PC-3 (cell line): ENCODE results near the gene NDUFS7. TPM values are rescaled to one million over a fixed set of nuclear protein-coding genes. Genes with fewer than 3 reads are reported as not detected.

ENCODE experiments used
- ATAC-seq: fragments of 200-7000 bp; cut with Tn5 transposase; 2 replicates; pipeline ENCODE4 v1.9.1; 2020; ENCODE audit warnings: mild to moderate bottlenecking, moderate library complexity
- BruUV-seq: library from RNA; stranded (reverse); fragments of 400-500 nt; replicated peaks from 2 replicates; lab custom pipeline; 2021; lab: Mats Ljungman, UMichigan
- CTCF ChIA-PET: fragments of 300-600 bp; sonication (Branson Sonifier 250); formaldehyde crosslinking; loops from one replicate; lab custom pipeline; 2022; ENCODE audit warnings: antibody characterized with exemption; lab: Charles Lee
- POLR2A ChIA-PET: fragments of 300-600 bp; sonication (Branson Sonifier 250); formaldehyde crosslinking; loops from one replicate; lab custom pipeline; 2022; ENCODE audit warnings: antibody characterized with exemption; ENCODE audit not compliant: unreplicated experiment; lab: Charles Lee
- DNase-seq: peaks from one replicate; pipeline ENCODE4 v3.0.0-alpha.2; 2015
- H2AFZ ChIP-seq: fragments of 300-600 bp; sonication (generic); 2 replicates; pipeline ENCODE4 v1.6.0; 2016; ENCODE audit warnings: antibody characterized with exemption, low read length
- H3F3A ChIP-seq: fragments of 300-600 bp; sonication (generic); one replicate; pipeline ENCODE4 v1.6.0; 2017; ENCODE audit warnings: antibody characterized with exemption, low read length, control low read depth, mild to moderate bottlenecking; ENCODE audit not compliant: unreplicated experiment
- H3K27ac ChIP-seq: fragments of 300-600 bp; sonication (generic); 2 replicates; pipeline ENCODE4 v1.5.1; 2016; ENCODE audit warnings: mild to moderate bottlenecking, low read length
- H3K27me3 ChIP-seq: fragments of 300-600 bp; sonication (generic); 2 replicates; pipeline ENCODE4 v1.6.1; 2016; ENCODE audit warnings: low read length, mixed read lengths
- H3K36me3 ChIP-seq: fragments of 300-600 bp; sonication (generic); 2 replicates; pipeline ENCODE4 v1.6.1; 2016; ENCODE audit warnings: low read depth, mixed run types, low read length, mixed read lengths
- H3K4me1 ChIP-seq: fragments of 300-600 bp; sonication (generic); 2 replicates; pipeline ENCODE4 v1.5.1; 2016; ENCODE audit warnings: low read length; ENCODE audit not compliant: insufficient read depth
- H3K4me2 ChIP-seq: fragments of 300-600 bp; sonication (generic); 2 replicates; pipeline ENCODE4 v1.6.0; 2016; ENCODE audit warnings: low read length
- H3K4me3 ChIP-seq: fragments of 300-600 bp; sonication (generic); 2 replicates; pipeline ENCODE4 v1.5.1; 2016; ENCODE audit warnings: mild to moderate bottlenecking, low read length, mixed read lengths
- H3K79me2 ChIP-seq: fragments of 300-600 bp; sonication (generic); 2 replicates; pipeline ENCODE4 v1.6.1; 2017; ENCODE audit warnings: low read length, mixed read lengths
- H3K9ac ChIP-seq: fragments of 300-600 bp; sonication (generic); 2 replicates; pipeline ENCODE4 v1.6.0; 2016; ENCODE audit warnings: mild to moderate bottlenecking, low read length
- H3K9me2 ChIP-seq: fragments of 300-600 bp; sonication (generic); replicated peaks from 2 replicates; pipeline ENCODE4 v1.6.1; 2016; ENCODE audit warnings: mixed run types, low read length, mixed read lengths
- H3K9me3 ChIP-seq: fragments of 300-600 bp; sonication (generic); 2 replicates; pipeline ENCODE4 v1.6.1; 2016; ENCODE audit warnings: low read length, mixed read lengths
- H4K20me1 ChIP-seq: fragments of 300-600 bp; sonication (generic); 2 replicates; pipeline ENCODE4 v1.6.1; 2016; ENCODE audit warnings: low read length, mixed read lengths
- EZH2 ChIP-seq: fragments of 300-600 bp; sonication (generic); IDR thresholded peaks from one replicate; pipeline ENCODE4 v1.6.1; 2017; ENCODE audit warnings: antibody characterized with exemption, mild to moderate bottlenecking, low read length; ENCODE audit not compliant: unreplicated experiment
- EZH2phosphoT487 ChIP-seq: fragments of 300-600 bp; sonication (generic); IDR thresholded peaks from 2 replicates; pipeline ENCODE4 v1.6.1; 2018; ENCODE audit warnings: mild to moderate bottlenecking, antibody characterized with exemption, low read length, borderline replicate concordance
- intact Hi-C: fragments of 100-400 bp; cut with micrococcal nuclease; formaldehyde crosslinking; loops from 2 replicates; pipeline ENCODE4 v1.9.0; 2023
- total RNA-seq: library from RNA; depleted of rRNA; stranded (reverse); fragments of >200 nt; gene quantifications from 2 replicates; pipeline ENCODE4 v1.2.3, GENCODE V29; 2014
- TF ChIP-seq, protein P1 (sequence below): fragments of 300-600 bp; sonication (generic); conservative IDR thresholded peaks from 2 replicates; pipeline ENCODE4 v1.5.1; 2017; ENCODE audit warnings: antibody characterized with exemption, low read depth, mild to moderate bottlenecking, low read length

Gene NDUFS7
- total RNA-seq, 1 experiment from 2014 or later = 111 TPM

DNA sequence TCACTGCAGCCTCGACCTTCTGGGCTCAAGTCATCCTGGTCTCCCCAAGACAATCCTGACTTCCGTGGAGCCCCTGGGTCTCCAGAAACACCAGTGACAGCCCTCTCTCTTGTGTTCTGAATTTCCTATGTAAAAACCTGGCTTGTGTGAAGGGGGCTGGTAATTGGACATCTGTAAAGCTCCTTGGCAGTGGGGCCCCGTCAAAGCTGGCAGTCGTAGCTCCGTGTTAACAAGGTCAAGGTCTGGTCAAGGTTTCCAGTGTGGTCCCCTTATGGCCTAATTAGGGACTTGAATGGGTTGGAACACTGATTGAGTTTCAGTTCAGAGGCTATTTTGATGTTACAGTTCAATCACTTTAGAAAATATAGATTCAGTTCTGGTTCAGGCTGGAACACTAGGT is 32.8 kb upstream of the NDUFS7 start:
- BruUV-seq = no TSS peak
- intact Hi-C loops = loop anchor here (10.0 kb wide), 1 partner anchor 76 kb away; the partner anchor contains the start of gene FAM174C
- Histone ChIP-seq H3K9me3 (no peaks in the 10 kb centered on the region), H3K4me3 (no peak overlapping the region), H3K27me3 (no peaks in the 10 kb centered on the region), H3K9ac (no peak overlapping the region), H3K4me1 (peaks cover under 1% of the 10 kb centered on the region; the same call in 1 of the 2 replicates), H3K79me2 (peaks cover 6% of the 10 kb centered on the region; the same call in 1 of the 2 replicates), H4K20me1 (no peaks in the 10 kb centered on the region), H3K4me2 (no peak overlapping the region), H3K9me2 (no peaks in the 10 kb centered on the region), H3F3A (no peaks in the 10 kb centered on the region), H3K36me3 (no peaks in the 10 kb centered on the region), H2AFZ (no peak overlapping the region), H3K27ac (no peak overlapping the region)
- DNase-seq = no peak
- ChIA-PET CTCF (no interaction called here), POLR2A (no interaction called here)
- no peak for TF ChIP-seq EZH2
- TF ChIP-seq EZH2phosphoT487 = no peak
- TF ChIP-seq, protein P1, sequence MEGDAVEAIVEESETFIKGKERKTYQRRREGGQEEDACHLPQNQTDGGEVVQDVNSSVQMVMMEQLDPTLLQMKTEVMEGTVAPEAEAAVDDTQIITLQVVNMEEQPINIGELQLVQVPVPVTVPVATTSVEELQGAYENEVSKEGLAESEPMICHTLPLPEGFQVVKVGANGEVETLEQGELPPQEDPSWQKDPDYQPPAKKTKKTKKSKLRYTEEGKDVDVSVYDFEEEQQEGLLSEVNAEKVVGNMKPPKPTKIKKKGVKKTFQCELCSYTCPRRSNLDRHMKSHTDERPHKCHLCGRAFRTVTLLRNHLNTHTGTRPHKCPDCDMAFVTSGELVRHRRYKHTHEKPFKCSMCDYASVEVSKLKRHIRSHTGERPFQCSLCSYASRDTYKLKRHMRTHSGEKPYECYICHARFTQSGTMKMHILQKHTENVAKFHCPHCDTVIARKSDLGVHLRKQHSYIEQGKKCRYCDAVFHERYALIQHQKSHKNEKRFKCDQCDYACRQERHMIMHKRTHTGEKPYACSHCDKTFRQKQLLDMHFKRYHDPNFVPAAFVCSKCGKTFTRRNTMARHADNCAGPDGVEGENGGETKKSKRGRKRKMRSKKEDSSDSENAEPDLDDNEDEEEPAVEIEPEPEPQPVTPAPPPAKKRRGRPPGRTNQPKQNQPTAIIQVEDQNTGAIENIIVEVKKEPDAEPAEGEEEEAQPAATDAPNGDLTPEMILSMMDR = no peak
- ATAC-seq = no peak

DNA sequence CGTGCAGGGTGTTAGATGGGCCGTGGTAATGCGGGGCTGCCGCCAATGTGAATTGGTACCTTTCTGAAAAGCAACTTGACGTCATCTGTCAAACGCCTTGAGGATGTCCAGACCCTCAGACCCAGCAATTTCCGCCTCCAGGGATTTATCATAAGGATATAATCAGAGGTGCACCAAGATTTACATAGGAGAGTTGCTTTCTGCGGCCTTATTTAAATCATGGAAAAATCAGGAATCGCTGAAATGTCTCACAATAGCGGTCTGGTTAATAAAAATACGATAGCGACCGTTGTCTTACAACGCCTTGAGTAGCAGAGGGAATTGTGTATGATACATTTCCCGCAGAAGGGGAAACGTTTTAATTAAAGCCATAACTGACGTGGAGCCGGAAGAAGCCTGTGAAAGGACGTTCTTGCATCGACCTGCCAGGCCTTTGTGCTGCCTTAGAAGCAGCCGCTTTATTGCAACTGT is 32.3 kb upstream of the NDUFS7 start:
- no peak overlapping the region for H3K27ac ChIP-seq
- H3K27me3 ChIP-seq = no peaks in the 10 kb centered on the region
- H3K4me3 ChIP-seq = no peak overlapping the region
- no TSS peak for BruUV-seq
- TF ChIP-seq EZH2phosphoT487 = no peak
- TF ChIP-seq, protein P1 = no peak
- TF ChIP-seq EZH2 = no peak
- H2AFZ ChIP-seq = no peak overlapping the region
- H3K4me2 ChIP-seq = no peak overlapping the region
- no peaks in the 10 kb centered on the region for H4K20me1 ChIP-seq
- no peak overlapping the region for H3K9ac ChIP-seq
- H3K79me2 ChIP-seq = peaks cover 6% of the 10 kb centered on the region; the same call in 1 of the 2 replicates
- ATAC-seq (no peak), DNase-seq (no peak)
- H3F3A ChIP-seq = no peaks in the 10 kb centered on the region
- H3K36me3 ChIP-seq = no peaks in the 10 kb centered on the region
- H3K9me2 ChIP-seq = no peaks in the 10 kb centered on the region
- peaks cover 6% of the 10 kb centered on the region for H3K4me1 ChIP-seq
- intact Hi-C loops = loop anchor here (10.0 kb wide), 1 partner anchor 77 kb away; the partner anchor contains the start of gene FAM174C
- POLR2A ChIA-PET = no interaction called here
- CTCF ChIA-PET = no interaction called here
- no peaks in the 10 kb centered on the region for H3K9me3 ChIP-seq

DNA sequence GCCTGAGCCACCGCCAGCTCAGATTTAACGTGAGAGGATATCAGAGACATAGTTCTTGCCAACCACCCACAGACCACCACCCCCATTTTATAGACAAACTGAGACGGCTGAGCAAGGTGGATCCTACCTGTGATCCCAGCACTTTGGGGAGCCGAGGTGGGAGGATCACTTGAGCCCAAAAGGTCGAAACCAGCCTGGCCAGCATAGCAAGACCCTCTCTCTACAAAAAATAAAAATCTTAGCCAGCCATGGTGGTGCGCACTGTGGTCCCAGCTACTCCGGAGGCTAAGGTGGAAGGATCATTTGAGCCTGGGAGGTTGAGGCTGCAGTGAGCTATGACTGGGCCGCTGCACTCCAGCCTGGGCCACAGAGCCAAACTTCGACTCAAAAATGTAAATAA is 30.6 kb upstream of the NDUFS7 start:
- TF ChIP-seq EZH2phosphoT487 (no peak), EZH2 (no peak)
- TF ChIP-seq, protein P1 = no peak
- Histone ChIP-seq H3K9me3 (no peaks in the 10 kb centered on the region), H3K9me2 (no peaks in the 10 kb centered on the region), H3K9ac (no peak overlapping the region), H3K4me1 (peaks cover 6% of the 10 kb centered on the region), H2AFZ (no peak overlapping the region), H3F3A (no peaks in the 10 kb centered on the region), H3K4me3 (no peak overlapping the region), H3K79me2 (peaks cover 6% of the 10 kb centered on the region; the same call in 1 of the 2 replicates), H3K27me3 (no peaks in the 10 kb centered on the region), H4K20me1 (no peaks in the 10 kb centered on the region), H3K27ac (no peak overlapping the region), H3K36me3 (no peaks in the 10 kb centered on the region), H3K4me2 (no peak overlapping the region)
- DNase-seq = no peak
- no peak for ATAC-seq
- ChIA-PET CTCF (interaction anchor here (0.6 kb wide), 1 partner anchor 30 kb away, joined by 4 read pairs; no protein-coding TSS in a partner anchor), POLR2A (no interaction called here)
- intact Hi-C loops = loop anchor here (10.0 kb wide), 1 partner anchor 78 kb away; the partner anchor contains the start of gene FAM174C
- BruUV-seq = no TSS peak
